Measurements from ENCODE around the gene F13B.

The F13B gene

DNA sequence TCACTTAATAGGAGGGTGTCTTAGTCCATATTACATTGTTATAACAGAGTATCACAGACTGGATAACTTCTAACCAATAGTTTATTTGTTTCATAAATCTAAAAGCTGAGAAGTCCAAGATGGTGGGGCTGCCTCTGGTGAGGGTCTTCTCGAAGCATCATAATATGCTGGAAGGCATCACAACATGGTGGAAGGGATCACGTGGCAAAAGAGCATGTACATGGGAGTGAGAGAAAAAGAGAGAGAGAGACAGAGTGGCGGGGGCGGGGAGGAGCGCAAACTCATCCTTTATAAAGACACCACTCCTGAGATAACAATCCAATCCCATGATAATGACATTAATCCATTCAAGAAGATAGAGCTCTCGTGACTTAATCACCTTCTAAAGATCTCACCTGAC lies 58.2 kb downstream of the F13B start:
- Histone ChIP-seq H3K27me3 (ENCODE audit: low read depth, low read length) (no peaks in the 10 kb centered on the region), H3K4me1 (ENCODE audit: low read length) (no peaks in the 10 kb centered on the region), H3K27ac (ENCODE audit: low read length) (no peak overlapping the region)

DNA sequence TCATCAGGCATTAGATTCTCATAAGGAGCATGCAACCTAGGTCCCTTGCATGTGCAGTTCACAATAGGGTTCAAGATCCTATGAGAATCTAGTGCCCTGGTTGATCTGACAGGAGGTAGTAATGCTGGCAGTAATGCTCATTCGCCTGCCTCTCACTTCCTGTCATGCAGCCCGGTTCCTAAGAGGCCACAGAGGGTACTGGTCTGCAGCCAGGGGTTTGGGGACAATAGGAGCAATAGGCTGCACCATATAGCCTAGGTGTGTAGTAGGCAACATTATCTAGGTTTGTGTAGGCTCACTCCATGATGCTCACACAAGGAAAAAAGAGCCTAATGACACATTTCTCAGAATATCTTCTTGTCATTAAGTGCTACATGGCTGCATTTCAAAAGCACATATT lies 63.9 kb downstream of the F13B start:
- Histone ChIP-seq H4K20me1 (ENCODE audit: insufficient read depth, low read length) (no peaks in the 10 kb centered on the region), H3K27ac (ENCODE audit: low read length) (no peak overlapping the region), H3K79me2 (ENCODE audit: low read length) (no peaks in the 10 kb centered on the region), H3K9me3 (ENCODE audit: insufficient read depth, low read length) (no peaks in the 10 kb centered on the region), H3K27me3 (ENCODE audit: low read depth, low read length) (no peaks in the 10 kb centered on the region), H2AFZ (ENCODE audit: low read depth, low read length) (no peak overlapping the region), H3K9ac (ENCODE audit: low read length) (no peak overlapping the region), H3K4me2 (ENCODE audit: low read length) (no peak overlapping the region), H3K36me3 (replicated peaks; ENCODE audit: low read depth, low read length) (no peaks in the 10 kb centered on the region), H3K4me1 (ENCODE audit: low read length) (no peaks in the 10 kb centered on the region), H3K4me3 (ENCODE audit: low read length) (no peak overlapping the region)
- TF ChIP-seq, protein P1, sequence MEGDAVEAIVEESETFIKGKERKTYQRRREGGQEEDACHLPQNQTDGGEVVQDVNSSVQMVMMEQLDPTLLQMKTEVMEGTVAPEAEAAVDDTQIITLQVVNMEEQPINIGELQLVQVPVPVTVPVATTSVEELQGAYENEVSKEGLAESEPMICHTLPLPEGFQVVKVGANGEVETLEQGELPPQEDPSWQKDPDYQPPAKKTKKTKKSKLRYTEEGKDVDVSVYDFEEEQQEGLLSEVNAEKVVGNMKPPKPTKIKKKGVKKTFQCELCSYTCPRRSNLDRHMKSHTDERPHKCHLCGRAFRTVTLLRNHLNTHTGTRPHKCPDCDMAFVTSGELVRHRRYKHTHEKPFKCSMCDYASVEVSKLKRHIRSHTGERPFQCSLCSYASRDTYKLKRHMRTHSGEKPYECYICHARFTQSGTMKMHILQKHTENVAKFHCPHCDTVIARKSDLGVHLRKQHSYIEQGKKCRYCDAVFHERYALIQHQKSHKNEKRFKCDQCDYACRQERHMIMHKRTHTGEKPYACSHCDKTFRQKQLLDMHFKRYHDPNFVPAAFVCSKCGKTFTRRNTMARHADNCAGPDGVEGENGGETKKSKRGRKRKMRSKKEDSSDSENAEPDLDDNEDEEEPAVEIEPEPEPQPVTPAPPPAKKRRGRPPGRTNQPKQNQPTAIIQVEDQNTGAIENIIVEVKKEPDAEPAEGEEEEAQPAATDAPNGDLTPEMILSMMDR (IDR thresholded peaks at IDR 0.05; ENCODE audit: low read depth, low read length) = no peak
- TF ChIP-seq EZH2phosphoT487 (IDR thresholded peaks at IDR 0.05; ENCODE audit: low read depth) = no peak

More for the DNA sequence above, 58.2 kb downstream of the F13B start:
- 0 out of 2 replicates have a peak overlapping the region, but pooled peaks have one; percentile 17 for H2AFZ ChIP-seq (ENCODE audit: low read depth, low read length)
- H3K9ac ChIP-seq (ENCODE audit: low read length) = no peak overlapping the region
- no peaks in the 10 kb centered on the region for H4K20me1 ChIP-seq (ENCODE audit: insufficient read depth, low read length)
- no peak overlapping the region for H3K4me2 ChIP-seq (ENCODE audit: low read length)
- no peak overlapping the region for H3K4me3 ChIP-seq (ENCODE audit: low read length)
- peaks cover 5% of the 10 kb centered on the region; the same call in 1 of the 2 replicates for H3K9me3 ChIP-seq (ENCODE audit: insufficient read depth, low read length)
- no peaks in the 10 kb centered on the region for H3K36me3 ChIP-seq (replicated peaks; ENCODE audit: low read depth, low read length)
- H3K79me2 ChIP-seq (ENCODE audit: low read length) = no peaks in the 10 kb centered on the region
- TF ChIP-seq, protein P1 (IDR thresholded peaks at IDR 0.05; ENCODE audit: low read depth, low read length) = no peak
- no peak for TF ChIP-seq EZH2phosphoT487 (IDR thresholded peaks at IDR 0.05; ENCODE audit: low read depth)

DNA sequence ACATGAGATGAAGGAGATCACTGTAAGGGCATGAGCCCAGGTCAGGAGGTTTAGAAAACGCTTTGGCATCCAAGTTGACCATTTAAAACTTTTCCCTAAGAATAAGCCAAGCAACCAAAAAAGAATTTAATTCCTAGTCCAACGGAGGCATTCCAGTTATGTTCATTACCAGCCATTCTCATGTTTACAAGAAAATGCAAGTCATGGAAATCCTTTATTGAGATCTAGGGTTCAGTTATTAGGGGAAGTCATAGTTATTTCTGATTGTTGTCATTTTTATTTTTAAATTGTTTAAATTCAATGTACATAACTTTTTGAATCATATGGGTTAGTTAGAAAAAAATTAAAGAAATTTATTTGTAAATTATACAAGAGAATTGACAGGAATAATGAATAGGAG lies 65.2 kb downstream of the F13B start:
- H4K20me1 ChIP-seq (ENCODE audit: insufficient read depth, low read length) = no peaks in the 10 kb centered on the region
- no peaks in the 10 kb centered on the region for H3K9me3 ChIP-seq (ENCODE audit: insufficient read depth, low read length)
- H3K27ac ChIP-seq (ENCODE audit: low read length) = no peak overlapping the region
- no peaks in the 10 kb centered on the region for H3K36me3 ChIP-seq (replicated peaks; ENCODE audit: low read depth, low read length)
- no peak for TF ChIP-seq EZH2phosphoT487 (IDR thresholded peaks at IDR 0.05; ENCODE audit: low read depth)
- TF ChIP-seq, protein P1 (IDR thresholded peaks at IDR 0.05; ENCODE audit: low read depth, low read length) = no peak
- no peaks in the 10 kb centered on the region for H3K27me3 ChIP-seq (ENCODE audit: low read depth, low read length)
- no peak overlapping the region for H3K9ac ChIP-seq (ENCODE audit: low read length)
- H3K4me3 ChIP-seq (ENCODE audit: low read length) = no peak overlapping the region
- no peak overlapping the region for H2AFZ ChIP-seq (ENCODE audit: low read depth, low read length)
- H3K4me1 ChIP-seq (ENCODE audit: low read length) = no peaks in the 10 kb centered on the region
- H3K79me2 ChIP-seq (ENCODE audit: low read length) = no peaks in the 10 kb centered on the region
- H3K4me2 ChIP-seq (ENCODE audit: low read length) = no peak overlapping the region

DNA sequence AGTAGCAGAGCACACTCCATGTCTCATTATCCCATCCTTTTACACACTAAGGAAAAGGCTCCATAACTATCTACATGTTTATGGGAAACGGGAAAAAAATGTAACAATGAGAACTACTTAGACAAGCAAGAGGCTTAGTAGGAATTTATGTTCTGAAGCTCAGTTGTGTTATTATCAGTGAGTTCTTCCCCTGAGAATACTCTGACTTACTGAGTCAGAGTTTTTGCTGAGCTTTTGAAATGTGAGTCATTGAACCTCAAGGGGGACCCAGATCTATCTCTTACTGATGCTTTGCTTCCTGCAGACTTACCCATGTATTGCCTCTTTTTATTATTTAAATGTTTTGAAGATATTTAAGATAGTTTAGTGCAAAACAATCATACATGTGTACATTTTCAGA lies 69.6 kb downstream of the F13B start:
- Histone ChIP-seq H4K20me1 (ENCODE audit: insufficient read depth, low read length) (no peaks in the 10 kb centered on the region), H3K4me1 (ENCODE audit: low read length) (no peaks in the 10 kb centered on the region), H3K9me3 (ENCODE audit: insufficient read depth, low read length) (no peaks in the 10 kb centered on the region), H3K27me3 (ENCODE audit: low read depth, low read length) (no peaks in the 10 kb centered on the region), H3K4me3 (ENCODE audit: low read length) (no peak overlapping the region), H3K9ac (ENCODE audit: low read length) (no peak overlapping the region), H3K36me3 (replicated peaks; ENCODE audit: low read depth, low read length) (no peaks in the 10 kb centered on the region), H2AFZ (ENCODE audit: low read depth, low read length) (no peak overlapping the region), H3K27ac (ENCODE audit: low read length) (no peak overlapping the region), H3K4me2 (ENCODE audit: low read length) (no peak overlapping the region), H3K79me2 (ENCODE audit: low read length) (no peaks in the 10 kb centered on the region)
- no peak for TF ChIP-seq EZH2phosphoT487 (IDR thresholded peaks at IDR 0.05; ENCODE audit: low read depth)
- TF ChIP-seq, protein P1 (IDR thresholded peaks at IDR 0.05; ENCODE audit: low read depth, low read length) = no peak
